ENCODE data around the gene VSTM2L. TPM values are rescaled to one million over a fixed set of nuclear protein-coding genes. Genes with fewer than 3 reads are reported as not detected.

The VSTM2L gene
- polyA plus RNA-seq, 2 of the 4 experiments (the other 2 are of a cell fraction) = 2.0 to 5.8 TPM

- ATAC-seq (no peak), DNase-seq (ENCODE audit: low read depth in 1 of 2, low spot score in 1 of 2) (no peak), FAIRE-seq (no peak)
- 55% methylated on average over 4 of the region's 4 CpGs for WGBS (ENCODE audit: missing lambda C conversion rate)
- Histone ChIP-seq H3K27ac (no peak overlapping the region), H3K4me3 (no peak overlapping the region), H3K9me3 (no peaks in the 10 kb centered on the region), H3K4me1 (no peaks in the 10 kb centered on the region), H3K4me2 (no peak overlapping the region)
- TF ChIP-seq CHD4 (IDR thresholded peaks at IDR 0.05; ENCODE audit: borderline replicate concordance) (no peak), FOSB (CRISPR knock-in tag; IDR thresholded peaks at IDR 0.05) (no peak), TFCP2L1 (CRISPR knock-in tag; IDR thresholded peaks at IDR 0.05) (no peak), USF2 (IDR thresholded peaks at IDR 0.05) (0 out of 2 replicates have a peak, but pooled peaks have one; percentile 32)
- POLR2A ChIA-PET = no interaction called here
- CTCF ChIA-PET = interaction anchor here (0.7 to 2.4 kb wide), 5 partner anchors 11 to 322 kb away, joined by 3 to 7 read pairs (median 4); partner anchors contain the start of gene VSTM2L
Observed at GRCh38 chr20:37886851-37887297, 16.1 kb upstream of the VSTM2L start.

DNA sequence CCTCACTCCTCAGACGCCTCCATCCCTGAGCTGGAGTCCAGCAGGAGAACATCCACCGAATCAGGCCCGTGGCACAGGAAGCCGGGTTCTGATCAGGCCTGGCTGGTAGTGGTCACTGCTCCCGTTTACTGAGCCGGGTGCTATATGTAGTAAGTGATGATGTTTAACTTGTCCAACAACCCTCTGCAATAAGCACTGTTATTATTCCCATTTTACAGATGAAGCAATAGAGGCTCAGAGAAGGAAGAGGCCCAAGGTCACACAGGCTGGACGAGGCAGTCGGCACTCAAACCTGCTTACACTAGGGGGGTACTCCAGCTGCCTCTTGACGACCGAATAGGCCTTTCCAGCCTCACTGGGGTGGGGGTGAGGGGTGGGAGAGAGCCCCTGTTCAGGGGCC lies 14.3 kb upstream of the VSTM2L start:
- TF ChIP-seq, protein P1, sequence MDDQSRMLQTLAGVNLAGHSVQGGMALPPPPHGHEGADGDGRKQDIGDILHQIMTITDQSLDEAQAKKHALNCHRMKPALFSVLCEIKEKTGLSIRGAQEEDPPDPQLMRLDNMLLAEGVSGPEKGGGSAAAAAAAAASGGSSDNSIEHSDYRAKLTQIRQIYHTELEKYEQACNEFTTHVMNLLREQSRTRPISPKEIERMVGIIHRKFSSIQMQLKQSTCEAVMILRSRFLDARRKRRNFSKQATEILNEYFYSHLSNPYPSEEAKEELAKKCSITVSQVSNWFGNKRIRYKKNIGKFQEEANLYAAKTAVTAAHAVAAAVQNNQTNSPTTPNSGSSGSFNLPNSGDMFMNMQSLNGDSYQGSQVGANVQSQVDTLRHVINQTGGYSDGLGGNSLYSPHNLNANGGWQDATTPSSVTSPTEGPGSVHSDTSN (IDR thresholded peaks at IDR 0.05) = no peak
- TF ChIP-seq EHMT2 (IDR thresholded peaks at IDR 0.05; ENCODE audit: low read depth) (no peak), E2F6 (IDR thresholded peaks at IDR 0.05; ENCODE audit: borderline replicate concordance, low read depth) (no peak), JUNB (IDR thresholded peaks at IDR 0.05) (no peak), USF2 (IDR thresholded peaks at IDR 0.05) (no peak), HDAC2 (IDR thresholded peaks at IDR 0.05) (no peak), HES2 (IDR thresholded peaks at IDR 0.05) (no peak), HOXB5 (CRISPR knock-in tag; IDR thresholded peaks at IDR 0.05) (no peak), HMGXB4 (CRISPR knock-in tag; IDR thresholded peaks at IDR 0.05; ENCODE audit: borderline replicate concordance) (no peak), CTCF (IDR thresholded peaks at IDR 0.05) (no peak), FOXS1 (CRISPR knock-in tag; IDR thresholded peaks at IDR 0.05) (no peak), MAX (IDR thresholded peaks at IDR 0.05) (no peak), MAZ (IDR thresholded peaks at IDR 0.05; ENCODE audit: borderline replicate concordance, low read depth, low read length) (no peak), NFE2L2 (conservative IDR thresholded peaks at IDR 0.05; ENCODE audit: low read length) (no peak), BHLHE40 (IDR thresholded peaks at IDR 0.05; ENCODE audit: low read depth, low read length) (no peak), ZC3H11A (IDR thresholded peaks at IDR 0.05) (no peak)
- ChIA-PET POLR2A (no interaction called here), CTCF (interaction anchor here (1.1 to 2.4 kb wide), 3 partner anchors 8 to 16 kb away, joined by 3 to 6 read pairs (median 4); no protein-coding TSS in a partner anchor)
- ATAC-seq = no peak
- Histone ChIP-seq H3K4me1 (no peaks in the 10 kb centered on the region), H3K9me3 (no peaks in the 10 kb centered on the region), H3K4me2 (no peak overlapping the region), H3K4me3 (no peak overlapping the region), H3K27ac (no peak overlapping the region)
- no peak for FAIRE-seq
- no peak for DNase-seq (ENCODE audit: low read depth in 1 of 2, low spot score in 1 of 2)
- WGBS (ENCODE audit: missing lambda C conversion rate) = 76% methylated on average over 7 of the region's 10 CpGs
